ENCODE measurements around the gene RMC1.

DNA sequence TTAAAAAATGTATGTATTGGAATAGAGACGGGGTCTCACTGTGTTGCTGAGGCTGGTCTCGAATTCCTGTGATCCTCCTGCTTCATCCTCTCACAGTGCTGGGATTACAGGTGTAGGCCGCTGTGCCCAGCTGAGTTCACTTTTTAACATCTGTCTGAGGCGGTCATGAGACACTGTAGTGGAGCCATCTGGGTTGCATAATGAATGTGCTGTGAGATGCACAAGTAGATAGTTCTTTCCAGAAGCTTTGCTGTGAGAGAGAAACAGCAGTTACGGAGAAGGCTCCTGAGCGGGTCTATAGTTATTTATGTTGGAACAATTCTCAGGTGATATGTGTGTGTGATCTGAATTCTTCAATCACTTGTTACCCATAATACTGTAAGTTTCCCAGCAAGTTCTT lies 3.1 kb downstream of the RMC1 start:
- TF ChIP-seq POLR2AphosphoS5 (IDR thresholded peaks at IDR 0.05) (no peak), CTCF (IDR thresholded peaks at IDR 0.05) (no peak), EP300 (IDR thresholded peaks at IDR 0.05) (no peak), POLR2A (IDR thresholded peaks at IDR 0.05; ENCODE audit: low read depth) (no peak)
